Activated T-helper 9 cell treated with anti-CD3 and anti-CD28 coated beads, Interleukin-2, amount 50 U/mL, for 16 hours (primary cell): ENCODE measurements around the gene DDX50.

Experiments
- DNase-seq: peaks from one replicate; pipeline ENCODE4 v3.0.0-alpha.2; 2020; ENCODE audit warnings: low read depth

Gene DDX50

DNA sequence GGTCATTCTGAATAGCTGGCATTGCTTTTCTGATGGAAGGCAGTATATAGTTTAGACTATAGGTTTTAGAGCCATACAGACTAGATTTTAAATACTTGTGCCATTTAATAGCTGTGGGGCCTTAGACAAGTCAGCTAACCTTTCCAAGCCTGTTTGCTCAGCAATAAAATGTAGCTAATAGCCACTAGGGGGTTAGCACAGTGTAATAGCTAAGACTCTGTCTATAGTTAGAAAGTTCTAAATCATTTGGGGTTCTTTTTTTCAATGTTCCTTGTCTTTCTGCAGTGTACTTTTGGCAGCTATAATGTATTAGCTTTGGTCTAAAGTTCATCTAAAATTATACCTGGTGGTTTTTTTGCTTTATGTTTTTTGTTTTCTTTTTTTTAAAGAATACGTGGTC lies 80.0 kb downstream of the DDX50 start:
- no peak for DNase-seq

DNA sequence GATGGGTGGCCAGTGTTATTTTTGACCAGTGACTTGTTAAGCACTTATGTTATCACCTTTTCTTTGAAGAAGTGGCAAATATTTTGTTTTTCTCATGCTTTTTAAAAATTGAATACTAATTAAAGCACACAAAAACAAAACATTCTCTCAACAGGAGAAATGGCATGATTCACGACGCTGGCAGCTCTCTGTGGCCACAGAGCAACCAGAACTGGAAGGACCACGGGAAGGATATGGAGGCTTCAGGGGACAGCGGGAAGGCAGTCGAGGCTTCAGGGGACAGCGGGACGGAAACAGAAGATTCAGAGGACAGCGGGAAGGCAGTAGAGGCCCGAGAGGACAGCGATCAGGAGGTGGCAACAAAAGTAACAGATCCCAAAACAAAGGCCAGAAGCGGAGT lies 81.3 kb downstream of the DDX50 start:
- DNase-seq, result no peak

DNA sequence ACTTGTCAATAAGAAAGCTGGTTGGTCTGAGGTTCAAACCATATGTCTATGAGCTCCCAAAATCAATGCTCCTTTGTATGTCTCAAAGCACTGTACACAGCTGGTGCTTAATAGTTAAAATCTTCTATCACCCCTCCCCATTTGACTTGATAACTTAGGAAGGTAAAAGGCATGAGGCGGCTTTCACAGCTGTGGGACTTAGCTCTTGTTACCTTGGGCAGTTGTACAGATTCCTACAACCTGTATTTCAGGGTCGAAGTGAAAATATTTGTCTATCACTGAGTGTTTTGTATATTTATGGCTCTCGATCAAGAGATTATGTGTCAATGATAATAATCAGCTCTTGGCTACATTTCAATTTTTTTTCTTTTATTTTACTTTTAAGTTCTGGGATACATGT lies 86.5 kb downstream of the DDX50 start:
- no peak for DNase-seq

DNA sequence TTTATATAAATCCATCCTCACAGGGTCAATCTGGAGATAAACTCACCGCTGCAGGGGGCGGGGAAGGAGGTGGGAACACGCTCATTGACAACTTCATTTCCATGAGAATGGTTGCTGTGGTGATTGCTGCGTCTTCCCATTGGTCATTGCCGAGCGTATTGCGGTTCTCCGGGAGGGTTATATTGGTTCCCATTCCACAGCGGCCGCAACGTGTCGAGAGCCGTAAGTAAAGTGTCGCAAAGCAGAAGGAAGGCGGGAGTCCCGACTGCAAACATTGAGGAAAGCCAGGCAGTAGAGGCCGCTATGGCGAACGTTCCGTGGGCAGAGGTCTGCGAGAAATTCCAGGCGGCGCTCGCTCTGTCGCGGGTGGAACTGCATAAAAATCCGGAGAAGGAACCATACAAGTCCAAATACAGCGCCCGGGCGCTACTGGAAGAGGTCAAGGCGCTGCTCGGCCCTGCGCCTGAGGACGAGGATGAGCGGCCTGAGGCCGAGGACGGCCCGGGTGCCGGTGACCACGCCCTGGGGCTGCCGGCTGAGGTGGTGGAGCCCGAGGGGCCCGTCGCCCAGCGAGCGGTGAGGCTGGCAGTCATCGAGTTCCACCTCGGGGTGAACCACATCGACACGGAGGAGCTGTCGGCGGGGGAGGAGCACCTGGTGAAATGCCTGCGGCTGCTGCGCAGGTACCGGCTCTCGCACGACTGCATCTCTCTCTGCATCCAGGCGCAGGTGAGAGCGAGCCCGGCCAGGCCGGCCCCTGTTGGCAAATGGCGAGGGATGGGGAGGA lies 87.6 kb downstream of the DDX50 start, which contains the start of gene KIFBP:
Gene KIFBP, plus strand, starts transcription at position 274 of the 787 bp plus-strand sequence. Its CDS starts 30 bp downstream, at position 304.
- DNase-seq, result peak; percentile 72

DNA sequence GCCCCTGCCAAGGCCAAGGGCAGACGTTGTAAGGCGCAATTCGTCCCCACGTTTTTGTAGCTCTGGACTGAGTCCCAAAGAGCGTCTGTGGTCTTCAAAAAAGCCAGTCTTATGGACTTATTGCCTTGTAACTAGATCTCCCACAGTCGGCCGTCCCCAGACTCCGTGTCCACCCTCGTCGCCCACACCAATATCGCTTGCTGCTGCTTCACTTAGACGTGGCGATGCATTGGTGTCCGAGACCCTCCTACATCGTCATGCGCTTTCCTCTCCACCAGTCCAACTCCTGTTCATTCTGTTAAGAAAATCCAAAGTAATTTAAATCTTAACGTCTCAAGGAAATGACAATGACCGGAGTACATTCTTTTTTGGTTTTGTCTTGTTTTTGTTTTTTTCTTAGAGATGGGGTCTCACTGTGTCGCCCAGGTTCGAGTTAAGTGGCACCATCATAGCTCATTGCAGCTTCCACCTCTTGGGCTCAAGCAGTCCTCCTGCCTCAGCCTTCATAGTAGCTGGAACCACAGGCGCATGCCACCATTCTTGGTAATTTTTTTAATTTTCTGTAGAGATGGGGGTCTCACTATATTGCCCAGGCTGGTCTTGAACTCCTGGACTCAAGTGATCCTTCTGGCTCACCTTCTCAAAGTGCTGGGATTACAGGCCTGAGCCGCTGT lies 88.3 kb downstream of the DDX50 start:
- no peak for DNase-seq

DNA sequence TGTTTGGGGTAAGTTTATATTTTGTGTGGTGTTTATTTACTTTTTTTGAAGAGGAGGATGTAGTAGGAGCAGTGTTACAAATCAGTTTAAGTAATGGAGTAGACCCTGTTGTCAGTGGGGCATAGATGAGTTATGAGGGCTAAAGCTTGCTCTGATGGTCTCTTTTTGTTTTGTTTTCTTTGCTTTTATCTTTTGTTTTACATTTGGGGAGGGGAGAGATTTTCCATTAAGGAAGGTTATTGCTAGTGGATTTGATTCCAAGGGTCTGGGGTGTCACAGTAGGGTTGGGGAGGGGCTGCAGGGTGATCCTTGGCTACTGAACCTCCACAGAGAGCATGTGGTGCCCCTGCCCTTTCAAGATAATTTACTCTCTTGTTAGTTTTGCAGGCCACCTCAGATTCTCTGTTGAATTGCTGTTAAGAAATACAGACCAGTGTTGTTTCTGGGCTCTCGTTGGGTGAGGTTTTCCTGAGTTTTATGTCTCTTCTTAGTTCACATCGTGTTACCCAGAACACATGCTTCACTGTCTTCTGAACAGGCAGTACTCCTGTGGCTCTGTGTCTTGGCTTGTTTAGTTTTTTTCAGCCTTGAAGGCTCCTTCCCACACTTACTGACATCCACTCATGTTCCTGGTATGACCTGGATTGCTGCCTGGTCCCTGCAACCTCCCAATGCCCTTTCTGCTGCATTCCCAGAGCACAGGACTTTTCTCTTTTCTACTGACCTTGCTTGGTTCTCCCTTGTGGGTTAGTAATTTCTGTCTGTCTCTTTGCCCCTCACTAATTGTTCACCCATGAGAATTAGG lies 91.7 kb downstream of the DDX50 start:
- DNase-seq, result no peak
